Effector CD8-positive, alpha-beta T cell (primary cell): ENCODE data around the gene BICD2.
A peak's percentile ranks its signal among the peaks of the same experiment; 100 is the strongest.
"Not testable (repeated sequence)": the region's sequence is repeated elsewhere in the genome, so short reads cannot be mapped to it uniquely, and the experiment has no call there.

Experiments used
- DNase-seq: peaks from one replicate; lab custom pipeline; 2025; lab: John Stamatoyannopoulos, UW
- total RNA-seq, 4 experiments: gene quantifications; one replicate each; lab custom pipeline; 2026; lab: John Stamatoyannopoulos, UW

Gene BICD2
- 106 to 144 (median 127) reads per million in 4 experiments for total RNA-seq

GRCh38 chr9:92764381-92764987 is at the start of gene BICD2:
TSS of gene BICD2 (minus strand) at chr9:92764833. CDS start at chr9:92764744, 89 bp downstream.
- DNase-seq = no peak

GRCh38 chr9:92809629-92810326 is 45.1 kb upstream of the BICD2 start:
- not testable (repeated sequence) for DNase-seq

GRCh38 chr9:92808726-92809451 is 44.3 kb upstream of the BICD2 start:
- peak; percentile 14 for DNase-seq

- DNase-seq = no peak
These were observed 43.4 kb upstream of the BICD2 start for GRCh38 chr9:92807757-92808725.

- no peak for DNase-seq
These were observed 42.6 kb upstream of the BICD2 start for GRCh38 chr9:92807031-92807756.

- DNase-seq = no peak
These were observed 40.1 kb upstream of the BICD2 start for GRCh38 chr9:92804727-92805126.

GRCh38 chr9:92798358-92798757 is 33.7 kb upstream of the BICD2 start:
- DNase-seq = no peak

- DNase-seq = not testable (repeated sequence)
These were observed 31.7 kb upstream of the BICD2 start for GRCh38 chr9:92796337-92796804.

- no peak for DNase-seq
These were observed 31.1 kb upstream of the BICD2 start for GRCh38 chr9:92795598-92796336.

- DNase-seq = no peak
These were observed 30.4 kb upstream of the BICD2 start for GRCh38 chr9:92795000-92795399.

- DNase-seq = no peak
These were observed 29.8 kb upstream of the BICD2 start for GRCh38 chr9:92794426-92794825.

- DNase-seq = peak; percentile 62
These were observed 26.2 kb upstream of the BICD2 start for GRCh38 chr9:92790542-92791527.

GRCh38 chr9:92786298-92786697 is 21.7 kb upstream of the BICD2 start:
- no peak for DNase-seq

GRCh38 chr9:92781899-92782298 is 17.3 kb upstream of the BICD2 start:
- no peak for DNase-seq

- no peak for DNase-seq
These were observed 15.6 kb upstream of the BICD2 start for GRCh38 chr9:92780206-92780605.

- no peak for DNase-seq
These were observed 10.8 kb upstream of the BICD2 start for GRCh38 chr9:92775466-92775865.

GRCh38 chr9:92774274-92774673 is 9.6 kb upstream of the BICD2 start:
- DNase-seq = no peak

GRCh38 chr9:92773810-92774209 is 9.2 kb upstream of the BICD2 start:
- no peak for DNase-seq

- DNase-seq = no peak
These were observed 6.7 kb upstream of the BICD2 start for GRCh38 chr9:92771309-92771708.
